K562 (cell line): Measurements from ENCODE around the gene CPTP. TPM values are rescaled to one million over a fixed set of nuclear protein-coding genes. Genes with fewer than 3 reads are reported as not detected.
"Not testable (repeated sequence)": the region's sequence is repeated elsewhere in the genome, so short reads cannot be mapped to it uniquely, and the experiment has no call there.

Experiments used
- ATAC-seq: fragments of 200-7000 bp; cut with Tn5 transposase; 3 replicates; pipeline ENCODE4 v1.9.1; 2020; ENCODE audit warnings: moderate library complexity
- BruUV-seq: library from RNA; stranded (reverse); fragments of 400-500 nt; replicated peaks from 2 replicates; lab custom pipeline; 2021; lab: Mats Ljungman, UMichigan
- CTCF ChIA-PET: fragments of 300-600 bp; formaldehyde crosslinking; extraction: SDS; loops from one replicate; lab custom pipeline; 2021; ENCODE audit warnings: low intra/inter-chr PET ratio; lab: Yijun Ruan, JAX
- POLR2A ChIA-PET: fragments of 300-600, 350-650 bp; sonication (Branson Sonifier 250); formaldehyde crosslinking; extraction: SDS; loops from one replicate; lab custom pipeline; 2021; ENCODE audit warnings: antibody characterized with exemption, inconsistent platforms; lab: Yijun Ruan, JAX
- DNase-seq, 4 experiments: peaks; one replicate each; pipeline versions ENCODE4 v3.0.0 to v3.0.0-alpha.2; 2011 to 2018; ENCODE audit warnings: low spot score in 3 of 4, mixed read lengths in 3 of 4; ENCODE audit errors: extremely low read depth in 1 of 4
- FAIRE-seq: peaks from 2 replicates; lab custom pipeline; 2011; peaks lifted over from hg19 to GRCh38; lab: Jason Lieb, UNC
- H2AFZ ChIP-seq: 2 replicates; pipeline ENCODE4 v1.6.0; 2011; ENCODE audit warnings: low read depth, low read length, control low read depth, inconsistent platforms
- H3K27ac ChIP-seq: fragments of 200-600 bp; 3 replicates; pipeline ENCODE4 v1.8.0; 2011; ENCODE audit warnings: low read depth, mild to moderate bottlenecking, control low read depth, inconsistent platforms, low read length, moderate library complexity, mixed read lengths; ENCODE audit errors: extremely low read depth
- H3K27me3 ChIP-seq, 2 experiments: fragments of 300-600 bp in 1 of 2; 2 replicates in 1 of 2; 3 replicates in 1 of 2; pipeline versions ENCODE4 v1.6.0 to v1.8.0; 2011; ENCODE audit warnings: inconsistent platforms in 2 of 2, low read length in 2 of 2, mild to moderate bottlenecking in 1 of 2, mixed read lengths in 1 of 2, moderate library complexity in 1 of 2; ENCODE audit not compliant: control insufficient read depth in 2 of 2, insufficient read depth in 2 of 2
- H3K36me3 ChIP-seq: fragments of 300-600 bp; 3 replicates; pipeline ENCODE4 v1.8.0; 2011; ENCODE audit warnings: mild to moderate bottlenecking, low read length, inconsistent platforms; ENCODE audit not compliant: control insufficient read depth, insufficient read depth
- H3K4me1 ChIP-seq, 2 experiments: fragments of 200-600 bp in 1 of 2; replicated peaks in 1 of 2; 2 replicates in 1 of 2; 3 replicates in 1 of 2; pipeline versions ENCODE4 v1.5.1 to v1.8.0; 2011; ENCODE audit warnings: inconsistent platforms in 2 of 2, low read length in 2 of 2, mild to moderate bottlenecking in 1 of 2, mixed read lengths in 1 of 2, moderate library complexity in 1 of 2; ENCODE audit not compliant: control insufficient read depth in 2 of 2, insufficient read depth in 2 of 2
- H3K4me2 ChIP-seq: 2 replicates; pipeline ENCODE4 v1.6.1; 2011; ENCODE audit warnings: low read length, control low read depth, inconsistent platforms, mixed read lengths; ENCODE audit not compliant: insufficient read depth
- H3K4me3 ChIP-seq: fragments of 200-600 bp; sonication (generic), shearing (Covaris generic); 2 replicates; pipeline ENCODE4 v1.5.1; 2016; ENCODE audit warnings: control low read depth, inconsistent platforms
- H3K79me2 ChIP-seq: fragments of 200-600 bp; 3 replicates; pipeline ENCODE4 v1.8.0; 2011; ENCODE audit warnings: low read length, inconsistent platforms; ENCODE audit not compliant: control insufficient read depth, insufficient read depth
- H3K9ac ChIP-seq, 2 experiments: 2 replicates each; pipeline versions ENCODE4 v1.6.0 to v1.6.1; 2011; ENCODE audit warnings: low read depth in 2 of 2, low read length in 2 of 2, control low read depth in 1 of 2, inconsistent platforms in 1 of 2, mild to moderate bottlenecking in 1 of 2, mixed read lengths in 1 of 2; ENCODE audit not compliant: insufficient read depth in 1 of 2
- H3K9me1 ChIP-seq: one replicate; pipeline ENCODE4 v1.6.0; 2011; ENCODE audit warnings: inconsistent platforms, mild to moderate bottlenecking, low read length, moderate library complexity; ENCODE audit not compliant: control insufficient read depth, insufficient read depth
- H3K9me3 ChIP-seq: replicated peaks from 2 replicates; pipeline ENCODE4 v1.5.1; 2011; ENCODE audit warnings: low read depth, low read length, inconsistent platforms; ENCODE audit not compliant: control insufficient read depth, insufficient read depth
- H4K20me1 ChIP-seq: replicated peaks from 2 replicates; pipeline ENCODE4 v1.6.1; 2011; ENCODE audit warnings: low read length, inconsistent platforms, mixed read lengths; ENCODE audit not compliant: control insufficient read depth, insufficient read depth
- BCOR ChIP-seq: fragments of 450-650 bp; IDR thresholded peaks from 2 replicates; pipeline ENCODE4 v1.6.1; 2016
- EHMT2 ChIP-seq: fragments of 450-650 bp; IDR thresholded peaks from 2 replicates; pipeline ENCODE4 v1.6.1; 2018; ENCODE audit warnings: antibody characterized with exemption
- HDAC1 ChIP-seq, 2 experiments: fragments of 450-650 bp; IDR thresholded peaks; 2 replicates each; pipeline ENCODE4 v1.6.1; 2016 to 2017; ENCODE audit warnings: inconsistent platforms in 1 of 2, mild to moderate bottlenecking in 1 of 2, moderate library complexity in 1 of 2
- HMGN3 ChIP-seq: IDR thresholded peaks from 2 replicates; pipeline ENCODE4 v1.6.1; 2011; ENCODE audit warnings: borderline replicate concordance, low read depth, mild to moderate bottlenecking, mixed read lengths, low read length; ENCODE audit not compliant: insufficient read length; ENCODE audit errors: extremely low read depth
- MCM7 ChIP-seq, 2 experiments: fragments of 450-650 bp; IDR thresholded peaks; 2 replicates each; pipeline ENCODE4 v1.6.1; 2016 to 2018
- MLLT1 ChIP-seq, 2 experiments: fragments of 450-650 bp; IDR thresholded peaks; 2 replicates each; pipeline ENCODE4 v1.6.1; 2016
- SRSF1 ChIP-seq: fragments of 200-400 bp; formaldehyde crosslinking; IDR thresholded peaks from 2 replicates; pipeline ENCODE4 v1.6.1; 2017; ENCODE audit warnings: mild to moderate bottlenecking, low read depth, low read length, moderate library complexity
- ZBTB43 ChIP-seq: sonication (generic); formaldehyde crosslinking; IDR thresholded peaks from 2 replicates; pipeline ENCODE4 v1.8.0; 2023; ENCODE audit warnings: mild to moderate bottlenecking, missing genetic modification reagents
- WGBS: fragments of 100-300 bp; shearing (Covaris generic); methylation state at CpG from one replicate; pipeline ENCODE4 v1.1.6; 2016; ENCODE audit warnings: low coverage, mixed read lengths; ENCODE audit not compliant: insufficient coverage; ENCODE audit errors: missing lambda C conversion rate; 5-methylcytosine and 5-hydroxymethylcytosine counted together
- in situ Hi-C: fragments of 300-500 bp; cut with MboI; formaldehyde crosslinking; loops from 4 replicates; pipeline ENCODE4 v1.15.0; 2018; ENCODE audit warnings: inconsistent platforms, mixed read lengths
- intact Hi-C: fragments of 100-400 bp; cut with micrococcal nuclease; formaldehyde crosslinking; loops from 2 replicates; pipeline ENCODE4 v1.14.2; 2022
- polyA plus RNA-seq, 8 experiments: library from polyadenylated mRNA; depleted of rRNA in 4 of 8; stranded (reverse) in 5 of 8; unstranded in 3 of 8; fragments of >200 nt; fragmentation: Nextera tagmentation in 2 of 8; fragmentation: Illumina TruSeq in 1 of 8; extraction: Ambion mirVana in 2 of 8; extraction: Trizol in 1 of 8; gene quantifications; 2 replicates each; pipeline versions ENCODE4 v1.2.1 to v1.2.3, GENCODE V29; 2011 to 2014; ENCODE audit warnings: inconsistent platforms in 1 of 8, missing spikeins in 1 of 8
- total RNA-seq, 7 experiments: library from RNA; depleted of rRNA in 6 of 7; stranded (reverse); fragments of >200 nt in 6 of 7; fragmentation: Illumina TruSeq in 2 of 7; extraction: Trizol in 2 of 7; gene quantifications; 2 replicates each; pipeline versions ENCODE4 v1.2.1 to v1.2.3, GENCODE V29; 2011 to 2021; ENCODE audit warnings: low replicate concordance in 1 of 7

CPTP gene
- total and polyA plus RNA-seq, 9 of the 15 experiments (the other 6 are each of a cell fraction or from before 2014, with no cell fraction given) = 0.11 to 25.8 (median 3.5) TPM

GRCh38 chr1:1367315-1367714 lies 42.7 kb downstream of the CPTP start:
- TF ChIP-seq SRSF1 (no peak), BCOR (0 out of 2 replicates have a peak, but pooled peaks have one; percentile 19), HDAC1 (IDR thresholded peaks at IDR 0.05) (0 out of 4 replicates have a peak, but pooled peaks of 1 of the 2 experiments have one; percentile 36), EHMT2 (0 out of 2 replicates have a peak, but pooled peaks have one; percentile 25), ZBTB43 (CRISPR knock-in tag) (peak; percentile 99), MCM7 (IDR thresholded peaks at IDR 0.05) (peak; percentile 39 to 49; a peak in 1 of 4 replicates), MLLT1 (IDR thresholded peaks at IDR 0.05) (0 out of 4 replicates have a peak, but pooled peaks of 1 of the 2 experiments have one; percentile 29), HMGN3 (no peak)
- TF ChIP-seq, all 486 proteins: peak for 6
- Histone ChIP-seq H3K9me3 (peaks cover 10% of the 10 kb centered on the region), H2AFZ (no peak overlapping the region), H3K9me1 (peaks cover 6% of the 10 kb centered on the region), H3K36me3 (peaks cover 10% of the 10 kb centered on the region), H4K20me1 (peaks cover 7% of the 10 kb centered on the region; the same call in 1 of the 2 replicates), H3K27ac (no peak overlapping the region), H3K4me1 (peaks cover 10 to 19% of the 10 kb centered on the region in 2 experiments), H3K27me3 (no peaks in the 10 kb centered on the region), H3K9ac (no peak overlapping the region), H3K79me2 (peaks cover 5% of the 10 kb centered on the region; the same call in 1 of the 3 replicates), H3K4me2 (no peak overlapping the region), H3K4me3 (no peak overlapping the region)
- FAIRE-seq = no peak
- ATAC-seq = no peak
- CTCF ChIA-PET = no interaction called here
- no peak for DNase-seq
- BruUV-seq = no TSS peak
- intact Hi-C loops = no loop called here
- POLR2A ChIA-PET = no interaction called here
- WGBS = 70% methylated on average over 5 of the region's 5 CpGs
- in situ Hi-C loops = loop anchor here (10.0 kb wide), 1 partner anchor 547 kb away; the partner anchor contains the start of genes CALML6 and TMEM52

- FAIRE-seq, H3K27ac ChIP-seq, H3K27me3 ChIP-seq, BruUV-seq, H3K4me3 ChIP-seq, in situ Hi-C loops, CTCF ChIA-PET, H3K4me2 ChIP-seq, H3K9me1 ChIP-seq, ATAC-seq, H2AFZ ChIP-seq, H3K9ac ChIP-seq, H4K20me1 ChIP-seq, DNase-seq: not testable (repeated sequence)
- POLR2A ChIA-PET = interaction anchor here (0.6 to 1.6 kb wide), 7 partner anchors 11 to 390 kb away, joined by 3 to 5 read pairs (median 3); partner anchors contain the start of genes MXRA8 and TAS1R3
- intact Hi-C loops = loop anchor here (10.0 kb wide), 1 partner anchor 135 kb away; no protein-coding TSS in a partner anchor
- Histone ChIP-seq H3K9me3 (peaks cover 10% of the 10 kb centered on the region), H3K4me1 (peaks cover 11 to 45% of the 10 kb centered on the region in 2 experiments), H3K79me2 (peaks cover 27% of the 10 kb centered on the region), H3K36me3 (peaks cover 26% of the 10 kb centered on the region)
- WGBS = 86% methylated on average over 14 of the region's 14 CpGs
Measured at GRCh38 chr1:1370094-1370493, 45.5 kb downstream of the CPTP start.
